ENCODE measurements around the gene MSMB. TPM values are rescaled to one million over a fixed set of nuclear protein-coding genes. Genes with fewer than 3 reads are reported as not detected.
"Not testable (repeated sequence)": the region's sequence is repeated elsewhere in the genome, so short reads cannot be mapped to it uniquely, and the experiment has no call there.

MSMB gene
- total RNA-seq, 1 donor from 2014 or later: not detected

GRCh38 chr10:46064269-46064817 lies 18.3 kb upstream of the MSMB start:
- Mint-ChIP-seq H3K27me3 (ENCODE audit: insufficient read depth, low read depth) (no peaks in the 10 kb centered on the region), H3K4me3 (no peak overlapping the region), H3K4me1 (no peaks in the 10 kb centered on the region), H3K9me3 (no peaks in the 10 kb centered on the region), H3K27ac (no peak overlapping the region), H3K36me3 (no peaks in the 10 kb centered on the region)
- H3K27ac ChIP-seq: no peak overlapping the region
- H3K36me3 ChIP-seq: no peaks in the 10 kb centered on the region
- no peaks in the 10 kb centered on the region for H3K79me2 ChIP-seq (ENCODE audit: low read depth)
- no peaks in the 10 kb centered on the region for H4K20me1 ChIP-seq (ENCODE audit: low read depth)
- H2AFZ ChIP-seq (replicated peaks): no peak overlapping the region
- H3K9ac ChIP-seq: no peak overlapping the region
- H3K4me2 ChIP-seq: no peak overlapping the region
- H3K4me1 ChIP-seq: peaks cover 8% of the 10 kb centered on the region
- no peak for DNase-seq (ENCODE audit: low spot score)
- H3K4me3 ChIP-seq: no peak overlapping the region
- TF ChIP-seq EZH2phosphoT487 (IDR thresholded peaks at IDR 0.05) (no peak), CTCF (IDR thresholded peaks at IDR 0.05) (no peak), EZH2 (IDR thresholded peaks at IDR 0.05) (no peak)
- peaks cover 13% of the 10 kb centered on the region for H3F3A ChIP-seq (ENCODE audit: low read depth)
- H3K27me3 ChIP-seq: no peaks in the 10 kb centered on the region
- no peaks in the 10 kb centered on the region for H3K9me3 ChIP-seq (ENCODE audit: low read depth)

DNA sequence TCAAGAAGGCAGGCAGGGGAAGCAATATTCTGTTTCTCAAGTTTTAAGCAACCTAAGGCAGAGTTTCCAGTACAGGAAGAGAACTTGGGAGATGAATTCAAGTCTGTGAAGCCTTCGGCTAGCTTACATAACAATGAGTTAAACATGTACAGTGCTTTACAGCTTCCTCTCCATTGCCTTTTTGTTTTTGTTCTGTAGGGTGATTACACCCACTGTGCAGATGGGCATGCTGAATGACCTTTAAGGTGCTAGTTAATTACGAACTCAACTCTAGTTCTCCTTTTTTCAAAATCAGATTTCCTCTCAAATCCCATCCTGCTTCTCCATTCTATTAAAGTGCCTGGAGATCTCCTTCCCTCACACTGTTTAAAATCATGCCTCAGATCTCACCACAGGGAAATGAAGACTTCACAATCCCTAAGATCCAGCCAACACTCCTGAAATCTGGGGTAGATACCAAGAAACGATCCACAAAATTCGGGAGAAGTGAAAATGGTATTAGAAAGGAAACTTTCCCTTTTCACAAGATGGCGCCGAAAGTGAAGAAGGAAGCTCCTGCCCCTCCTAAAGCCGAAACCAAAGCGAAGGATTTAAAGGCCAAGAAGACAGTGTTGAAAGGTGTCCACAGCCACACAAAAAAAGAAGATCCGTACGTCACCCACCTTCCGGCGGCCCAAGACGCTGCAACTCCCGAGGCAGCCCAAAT lies 16.8 kb upstream of the MSMB start:
- H3K4me2 ChIP-seq: no peak overlapping the region
- H3K9ac ChIP-seq: no peak overlapping the region
- no peaks in the 10 kb centered on the region for H3K27me3 ChIP-seq
- H2AFZ ChIP-seq (replicated peaks): peak overlapping the region; percentile 68
- no peaks in the 10 kb centered on the region for H3K79me2 ChIP-seq (ENCODE audit: low read depth)
- TF ChIP-seq EZH2 (IDR thresholded peaks at IDR 0.05) (no peak), CTCF (IDR thresholded peaks at IDR 0.05) (no peak), EZH2phosphoT487 (IDR thresholded peaks at IDR 0.05) (no peak)
- no peaks in the 10 kb centered on the region for H3K9me3 Mint-ChIP-seq
- peaks cover 4% of the 10 kb centered on the region for H3K4me1 ChIP-seq
- peaks cover 4% of the 10 kb centered on the region for H3K27me3 Mint-ChIP-seq (ENCODE audit: insufficient read depth, low read depth)
- H3K4me3 Mint-ChIP-seq: no peak overlapping the region
- H3K9me3 ChIP-seq (ENCODE audit: low read depth): no peaks in the 10 kb centered on the region
- peaks cover 3% of the 10 kb centered on the region for H3F3A ChIP-seq (ENCODE audit: low read depth)
- no peaks in the 10 kb centered on the region for H3K36me3 ChIP-seq
- H3K36me3 Mint-ChIP-seq: no peaks in the 10 kb centered on the region
- H3K27ac Mint-ChIP-seq: no peak overlapping the region
- H3K4me1 Mint-ChIP-seq: no peaks in the 10 kb centered on the region
- no peak overlapping the region for H3K27ac ChIP-seq
- H3K4me3 ChIP-seq: no peak overlapping the region
- DNase-seq (ENCODE audit: low spot score): no peak
- no peaks in the 10 kb centered on the region for H4K20me1 ChIP-seq (ENCODE audit: low read depth)

- Mint-ChIP-seq H3K27me3 (ENCODE audit: insufficient read depth, low read depth) (peaks cover 6% of the 10 kb centered on the region), H3K9me3 (peaks cover 7% of the 10 kb centered on the region), H3K4me1 (no peaks in the 10 kb centered on the region), H3K4me3 (no peak overlapping the region), H3K36me3 (no peaks in the 10 kb centered on the region), H3K27ac (no peak overlapping the region)
- H3K79me2 ChIP-seq (ENCODE audit: low read depth): no peaks in the 10 kb centered on the region
- no peaks in the 10 kb centered on the region for H3K27me3 ChIP-seq
- no peak overlapping the region for H3K27ac ChIP-seq
- no peaks in the 10 kb centered on the region for H4K20me1 ChIP-seq (ENCODE audit: low read depth)
- H3F3A ChIP-seq (ENCODE audit: low read depth): no peaks in the 10 kb centered on the region
- H3K4me1 ChIP-seq: no peaks in the 10 kb centered on the region
- DNase-seq (ENCODE audit: low spot score): no peak
- peak overlapping the region; percentile 72 for H2AFZ ChIP-seq (replicated peaks)
- no peaks in the 10 kb centered on the region for H3K36me3 ChIP-seq
- H3K9ac ChIP-seq: no peak overlapping the region
- no peak overlapping the region for H3K4me2 ChIP-seq
- no peaks in the 10 kb centered on the region for H3K9me3 ChIP-seq (ENCODE audit: low read depth)
- no peak for TF ChIP-seq EZH2 (IDR thresholded peaks at IDR 0.05)
- TF ChIP-seq CTCF (IDR thresholded peaks at IDR 0.05): no peak
- TF ChIP-seq EZH2phosphoT487 (IDR thresholded peaks at IDR 0.05): no peak
- no peak overlapping the region for H3K4me3 ChIP-seq
Measured at GRCh38 chr10:46060706-46061105, 14.6 kb upstream of the MSMB start.

- not testable (repeated sequence) for H3K9me3 Mint-ChIP-seq
Measured at GRCh38 chr10:46057927-46058326, 11.9 kb upstream of the MSMB start.

More at GRCh38 chr10:46057927-46058326, 11.9 kb upstream of the MSMB start:
- H3K9me3 ChIP-seq (ENCODE audit: low read depth); H3K27me3 Mint-ChIP-seq (ENCODE audit: insufficient read depth, low read depth); DNase-seq (ENCODE audit: low spot score); H3K36me3 Mint-ChIP-seq; H3K9ac ChIP-seq; H3K27ac Mint-ChIP-seq; H3K4me3 ChIP-seq; H3K27ac ChIP-seq; H2AFZ ChIP-seq (replicated peaks); H3K4me1 Mint-ChIP-seq; H3K36me3 ChIP-seq; H3F3A ChIP-seq (ENCODE audit: low read depth); H3K4me1 ChIP-seq; H3K79me2 ChIP-seq (ENCODE audit: low read depth); H3K27me3 ChIP-seq; H3K4me2 ChIP-seq; H3K4me3 Mint-ChIP-seq; H4K20me1 ChIP-seq (ENCODE audit: low read depth): not testable (repeated sequence)
